ENCODE results near the gene MICAL2.
A peak's percentile ranks its signal among the peaks of the same experiment; 100 is the strongest.

Gene MICAL2

GRCh38 chr11:12253843-12254281 is 143.5 kb downstream of the MICAL2 start:
- DNase-seq, result no peak

- DNase-seq, result no peak
Measured at GRCh38 chr11:12258451-12258850, 148.1 kb downstream of the MICAL2 start.

- no peak for DNase-seq
Measured at GRCh38 chr11:12259956-12260355, 149.6 kb downstream of the MICAL2 start.

- DNase-seq, result no peak
Measured at GRCh38 chr11:12260731-12261521, 150.5 kb downstream of the MICAL2 start.

- DNase-seq, result no peak
Measured at GRCh38 chr11:12261551-12261950, 151.2 kb downstream of the MICAL2 start.

GRCh38 chr11:12263141-12263693 is 152.8 kb downstream of the MICAL2 start:
- DNase-seq, result no peak

- no peak for DNase-seq
Measured at GRCh38 chr11:12264361-12264760, 154.0 kb downstream of the MICAL2 start.

- no peak for DNase-seq
Measured at GRCh38 chr11:12266132-12266531, 155.7 kb downstream of the MICAL2 start.

GRCh38 chr11:12266943-12267342 is 156.6 kb downstream of the MICAL2 start:
- no peak for DNase-seq

GRCh38 chr11:12267921-12268320 is 157.5 kb downstream of the MICAL2 start:
- DNase-seq, result no peak

GRCh38 chr11:12269104-12269441 is 158.7 kb downstream of the MICAL2 start:
- DNase-seq, result peak; percentile 76

GRCh38 chr11:12269446-12270214 is 159.2 kb downstream of the MICAL2 start:
- DNase-seq, result no peak

GRCh38 chr11:12270215-12270797 is 159.9 kb downstream of the MICAL2 start:
- no peak for DNase-seq

- no peak for DNase-seq
Measured at GRCh38 chr11:12270817-12271216, 160.4 kb downstream of the MICAL2 start.

- DNase-seq, result no peak
Measured at GRCh38 chr11:12271241-12271640, 160.9 kb downstream of the MICAL2 start.

GRCh38 chr11:12271826-12272366 is 161.5 kb downstream of the MICAL2 start:
- no peak for DNase-seq

- peak; percentile 76 for DNase-seq
Measured at GRCh38 chr11:12272821-12273617, 162.6 kb downstream of the MICAL2 start.

- DNase-seq, result no peak
Measured at GRCh38 chr11:12273618-12273995, 163.2 kb downstream of the MICAL2 start.

- no peak for DNase-seq
Measured at GRCh38 chr11:12274056-12274455, 163.7 kb downstream of the MICAL2 start.

GRCh38 chr11:12274558-12275197 is 164.3 kb downstream of the MICAL2 start:
- peak; percentile 78 for DNase-seq

- DNase-seq, result no peak
Measured at GRCh38 chr11:12275818-12276217, 165.4 kb downstream of the MICAL2 start.

GRCh38 chr11:12276356-12276755 is 166.0 kb downstream of the MICAL2 start:
- no peak for DNase-seq
